Measurements from ENCODE around the gene ZDBF2.

The ZDBF2 gene

GRCh38 chr2:206361407-206362045 lies 87.1 kb downstream of the ZDBF2 start:
- Histone ChIP-seq H3K27me3 (ENCODE audit: control insufficient read depth, insufficient read depth, low read length) (no peaks in the 10 kb centered on the region), H3K4me3 (ENCODE audit: low read depth, low read length) (no peak overlapping the region), H3K27ac (ENCODE audit: low read depth, low read length) (no peak overlapping the region), H3K4me1 (ENCODE audit: control insufficient read depth, insufficient read depth, low read length) (no peaks in the 10 kb centered on the region), H3K36me3 (ENCODE audit: control insufficient read depth, insufficient read depth, low read length) (no peaks in the 10 kb centered on the region), H3K9ac (ENCODE audit: low read length) (no peak overlapping the region), H3K9me3 (ENCODE audit: control insufficient read depth, insufficient read depth, low read depth, low read length) (peaks cover 7% of the 10 kb centered on the region)

Data from HUES6 (cell line).